B cell (primary cell): ENCODE measurements around the gene FTH1. TPM values are rescaled to one million over a fixed set of nuclear protein-coding genes. Genes with fewer than 3 reads are reported as not detected.

ENCODE experiments used
- ATAC-seq: fragments of 200-7000 bp; cut with Tn5 transposase; one replicate; pipeline ENCODE4 v1.10.0; 2021; ENCODE audit warnings: low read depth, mild to moderate bottlenecking, moderate number of reproducible peaks, moderate library complexity
- CTCF ChIA-PET: fragments of 350-600 bp; sonication (Branson Sonifier 250); formaldehyde crosslinking; loops from one replicate; lab custom pipeline; 2021; ENCODE audit warnings: antibody characterized with exemption, inconsistent platforms; lab: Charles Lee
- POLR2A ChIA-PET: fragments of 350-600 bp; sonication (Branson Sonifier 250); formaldehyde crosslinking; loops from one replicate; lab custom pipeline; 2021; ENCODE audit warnings: antibody characterized with exemption; lab: Charles Lee
- DNase-seq: peaks from one replicate; pipeline ENCODE4 v3.0.0; 2013
- H2AFZ ChIP-seq: 2 replicates; pipeline ENCODE4 v1.6.1; 2012; ENCODE audit warnings: mild to moderate bottlenecking, low read depth, low read length; ENCODE audit not compliant: insufficient read depth, poor library complexity, severe bottlenecking
- H3K27ac ChIP-seq, 2 donors: 1 replicate in 1 of 2; 2 replicates in 1 of 2; pipeline ENCODE4 v1.5.1; 2012 to 2013; ENCODE audit warnings: low read length in 2 of 2, mild to moderate bottlenecking in 2 of 2, moderate library complexity in 1 of 2
- H3K27me3 ChIP-seq, 4 experiments: fragments of 200-600 bp in 1 of 4; sonication (generic) in 1 of 4; replicated peaks in 1 of 4; 1 replicate in 2 of 4; 2 replicates in 2 of 4; pipeline versions ENCODE4 v1.6.1 to v1.7.0; 2013 to 2016; ENCODE audit warnings: low read length in 3 of 4, mild to moderate bottlenecking in 2 of 4, mixed read lengths in 1 of 4, moderate library complexity in 1 of 4; ENCODE audit not compliant: insufficient read depth in 4 of 4, control insufficient read depth in 3 of 4; ENCODE audit errors: control extremely low read depth in 1 of 4
- H3K36me3 ChIP-seq, 2 experiments: replicated peaks in 1 of 2; 1 replicate in 1 of 2; 2 replicates in 1 of 2; pipeline versions ENCODE4 v1.6.1 to v1.7.1; 2013; ENCODE audit warnings: low read length in 1 of 2; ENCODE audit not compliant: insufficient read depth in 2 of 2, control insufficient read depth in 1 of 2; ENCODE audit errors: control extremely low read depth in 1 of 2, extremely low read depth in 1 of 2
- H3K4me1 ChIP-seq, 2 donors: fragments of 200-600 bp in 1 of 2; sonication (generic) in 1 of 2; 1 replicate in 1 of 2; 2 replicates in 1 of 2; pipeline versions ENCODE4 v1.5.1 to v1.6.1; 2013 to 2017; ENCODE audit warnings: low read length in 2 of 2; ENCODE audit not compliant: control insufficient read depth in 2 of 2, insufficient read depth in 2 of 2
- H3K4me2 ChIP-seq: replicated peaks from 2 replicates; pipeline ENCODE3; 2012; ENCODE audit warnings: mild to moderate bottlenecking, low read depth, low read length; ENCODE audit not compliant: poor library complexity, severe bottlenecking
- H3K4me3 ChIP-seq, 5 experiments: fragments of 200-600 bp in 1 of 5; sonication (generic) in 1 of 5; 1 replicate in 3 of 5; 2 replicates in 2 of 5; pipeline versions ENCODE4 v1.5.1 to v1.7.0; 2011 to 2016; ENCODE audit warnings: low read length in 4 of 5, mild to moderate bottlenecking in 4 of 5, low read depth in 2 of 5, control low read depth in 1 of 5, moderate library complexity in 1 of 5; ENCODE audit not compliant: insufficient read depth in 1 of 5; ENCODE audit errors: control extremely low read depth in 1 of 5, extremely low read depth in 1 of 5
- H3K79me2 ChIP-seq: fragments of 200-600 bp; sonication (generic); one replicate; pipeline ENCODE4 v1.6.0; 2016; ENCODE audit warnings: low read length; ENCODE audit not compliant: control insufficient read depth, insufficient read depth
- H3K9ac ChIP-seq: fragments of 200-600 bp; sonication (generic); 2 replicates; pipeline ENCODE4 v1.6.1; 2017; ENCODE audit warnings: mild to moderate bottlenecking, low read length, moderate library complexity
- H3K9me3 ChIP-seq, 3 donors: one replicate each; pipeline versions ENCODE4 v1.6.1 to v1.7.1; 2013; ENCODE audit warnings: low read length in 2 of 3; ENCODE audit not compliant: control insufficient read depth in 2 of 3, insufficient read depth in 1 of 3; ENCODE audit errors: control extremely low read depth in 1 of 3
- H4K20me1 ChIP-seq: 2 replicates; pipeline ENCODE4 v1.6.0; 2012; ENCODE audit warnings: mild to moderate bottlenecking, low read length; ENCODE audit not compliant: insufficient read depth, control insufficient read depth, poor library complexity, severe bottlenecking
- H3K27ac Mint-ChIP-seq: one replicate; pipeline ENCODE4 v1.8.0; 2021; ENCODE audit warnings: mixed read lengths
- H3K27me3 Mint-ChIP-seq: one replicate; pipeline ENCODE4 v1.8.0; 2021; ENCODE audit warnings: mixed read lengths
- H3K4me1 Mint-ChIP-seq: one replicate; pipeline ENCODE4 v1.8.0; 2021; ENCODE audit warnings: mixed read lengths
- H3K4me3 Mint-ChIP-seq: one replicate; pipeline ENCODE4 v1.8.0; 2021; ENCODE audit warnings: mixed read lengths
- H3K9me3 Mint-ChIP-seq: one replicate; pipeline ENCODE4 v1.8.0; 2022; ENCODE audit warnings: mixed read lengths; ENCODE audit not compliant: insufficient read depth
- CTCF ChIP-seq: fragments of 200-600 bp; IDR thresholded peaks from one replicate; pipeline ENCODE4 v1.8.0; 2022; ENCODE audit warnings: antibody characterized with exemption, mild to moderate bottlenecking
- EZH2 ChIP-seq: IDR thresholded peaks from 2 replicates; pipeline ENCODE4 v1.6.1; 2012; ENCODE audit warnings: borderline replicate concordance, low read depth, mild to moderate bottlenecking, moderate library complexity, low read length; ENCODE audit not compliant: insufficient read depth, poor library complexity, severe bottlenecking
- WGBS: methylation state at CpG from one replicate; pipeline ENCODE4 v1.1.5; 2013; ENCODE audit warnings: missing lambda C conversion rate; ENCODE audit not compliant: insufficient coverage; 5-methylcytosine and 5-hydroxymethylcytosine counted together
- intact Hi-C: fragments of 100-400 bp; cut with micrococcal nuclease; formaldehyde crosslinking; loops from one replicate; pipeline ENCODE4 v1.10.0; 2022
- polyA plus RNA-seq: library from polyadenylated mRNA; depleted of rRNA; stranded (reverse); fragments of >200 nt; gene quantifications from 2 replicates; pipeline ENCODE4 v1.2.3, GENCODE V29; 2012
- total RNA-seq, 2 donors: library from RNA; stranded (reverse); fragments of 120-200 nt in 1 of 2; gene quantifications; 1 replicate in 1 of 2; 2 replicates in 1 of 2; pipeline versions ENCODE4 v1.2.3 to v1.2.4, GENCODE V29; 2013 to 2022

Gene FTH1
- total and polyA plus RNA-seq, 2 donors (not counting 1 experiment from before 2014, with no cell fraction given): 1,136 to 1,314 TPM

GRCh38 chr11:61999141-61999975 lies 31.9 kb upstream of the FTH1 start:
- Histone ChIP-seq H3K27ac (no peak overlapping the region), H3K4me3 (no peak overlapping the region), H3K9me3 (peaks cover 1 to 16% (median 8%) of the 10 kb centered on the region in 3 donors), H3K4me1 (no peaks in the 10 kb centered on the region), H4K20me1 (no peaks in the 10 kb centered on the region), H3K36me3 (no peaks in the 10 kb centered on the region), H3K79me2 (no peaks in the 10 kb centered on the region), H3K27me3 (no peaks in the 10 kb centered on the region), H3K9ac (no peak overlapping the region), H2AFZ (no peak overlapping the region), H3K4me2 (no peak overlapping the region)
- no peaks in the 10 kb centered on the region for H3K4me1 Mint-ChIP-seq
- intact Hi-C loops: no loop called here
- DNase-seq: no peak
- CTCF ChIA-PET: interaction anchor here (1.3 to 1.6 kb wide), 2 partner anchors 13 to 51 kb away, joined by 3 to 4 read pairs; no protein-coding TSS in a partner anchor
- no peak overlapping the region for H3K27ac Mint-ChIP-seq
- ATAC-seq: no peak
- H3K27me3 Mint-ChIP-seq: peaks cover 4% of the 10 kb centered on the region
- POLR2A ChIA-PET: no interaction called here
- TF ChIP-seq EZH2 (no peak), CTCF (no peak)
- peaks cover 6% of the 10 kb centered on the region for H3K9me3 Mint-ChIP-seq
- no peak overlapping the region for H3K4me3 Mint-ChIP-seq
- 100% methylated on average over 2 of the region's 7 CpGs for WGBS

GRCh38 chr11:61996933-61997332 lies 29.5 kb upstream of the FTH1 start:
- TF ChIP-seq EZH2: no peak
- TF ChIP-seq CTCF: no peak
- H2AFZ ChIP-seq: no peak overlapping the region
- Mint-ChIP-seq H3K9me3 (peaks cover 6% of the 10 kb centered on the region), H3K27me3 (no peaks in the 10 kb centered on the region), H3K4me1 (no peaks in the 10 kb centered on the region), H3K27ac (no peak overlapping the region), H3K4me3 (no peak overlapping the region)
- intact Hi-C loops: no loop called here
- no peak for DNase-seq
- POLR2A ChIA-PET: no interaction called here
- CTCF ChIA-PET: interaction anchor here (1.1 kb wide), 1 partner anchor 26 kb away, joined by 4 read pairs; no protein-coding TSS in a partner anchor
- H3K27ac ChIP-seq: no peak overlapping the region
- ATAC-seq: no peak
- no peak overlapping the region for H3K4me2 ChIP-seq
- no CpG with 5 or more reads among the region's 4 CpGs for WGBS
- H3K36me3 ChIP-seq: no peaks in the 10 kb centered on the region
- no peaks in the 10 kb centered on the region for H3K4me1 ChIP-seq
- H3K9me3 ChIP-seq: peaks cover 1 to 16% (median 8%) of the 10 kb centered on the region in 3 donors
- H3K27me3 ChIP-seq: no peaks in the 10 kb centered on the region
- no peak overlapping the region for H3K9ac ChIP-seq
- no peak overlapping the region for H3K4me3 ChIP-seq
- H4K20me1 ChIP-seq: no peaks in the 10 kb centered on the region
- H3K79me2 ChIP-seq: no peaks in the 10 kb centered on the region
